NCI-H2196 (cell line): ENCODE data around the gene CP.
A peak's percentile ranks its signal among the peaks of the same experiment; 100 is the strongest.
"Not testable (repeated sequence)": the region's sequence is repeated elsewhere in the genome, so short reads cannot be mapped to it uniquely, and the experiment has no call there.

Experiments
- DNase-seq: peaks from one replicate; lab custom pipeline; 2025; ENCODE audit not compliant: unreplicated experiment; lab: John Stamatoyannopoulos, UW

The CP gene

DNA sequence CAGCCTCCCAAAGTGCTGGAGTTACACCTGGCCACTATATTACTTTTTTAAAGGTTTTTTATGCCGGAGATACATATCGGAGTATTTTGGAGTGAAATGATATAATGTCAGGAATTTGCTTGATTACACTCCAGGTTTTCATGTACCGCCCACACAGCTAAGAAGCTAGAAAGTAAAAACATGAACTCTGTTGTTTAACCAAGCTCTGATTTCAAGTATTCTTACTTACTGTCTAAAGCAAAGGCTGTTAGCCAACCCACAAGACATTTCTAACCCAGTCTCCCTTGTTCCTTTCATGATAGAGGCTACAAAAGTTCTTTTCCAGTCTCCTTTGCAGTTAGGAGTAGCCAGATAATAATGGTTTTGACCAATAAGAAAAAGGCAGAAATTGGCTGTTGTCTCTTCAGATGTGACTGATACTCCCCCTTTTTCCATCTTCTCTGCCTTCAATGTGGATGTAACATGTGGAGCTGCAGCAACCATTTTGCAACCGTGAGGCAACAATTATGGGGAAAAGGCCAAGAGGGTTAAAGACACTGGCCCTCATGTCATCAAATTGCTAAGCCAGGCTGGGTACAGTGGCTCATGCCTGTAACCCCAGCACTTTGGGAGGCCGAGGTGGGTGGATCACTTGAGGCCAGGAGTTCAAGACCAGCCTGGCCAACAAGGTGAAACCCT is 6.1 kb upstream of the CP start:
- DNase-seq, result no peak

DNA sequence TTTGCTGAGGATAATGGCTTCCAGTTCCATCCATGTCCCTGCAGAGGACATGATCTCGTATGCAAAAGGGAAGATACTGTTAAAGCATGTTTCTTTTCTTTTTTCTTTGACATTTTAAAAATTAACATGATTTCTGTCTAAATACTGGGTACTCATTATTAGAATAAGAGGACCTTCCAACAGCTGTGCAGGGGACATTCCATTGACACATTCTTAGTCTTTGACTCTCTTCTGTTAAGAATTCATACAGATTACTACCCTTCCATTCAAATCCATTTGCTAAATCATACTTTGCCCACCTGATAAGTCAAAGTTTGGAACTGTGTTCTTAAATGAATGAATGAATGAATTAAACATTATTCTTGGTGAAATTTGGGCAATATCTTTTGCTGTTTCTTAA is 5.1 kb upstream of the CP start:
- DNase-seq, result no peak

DNA sequence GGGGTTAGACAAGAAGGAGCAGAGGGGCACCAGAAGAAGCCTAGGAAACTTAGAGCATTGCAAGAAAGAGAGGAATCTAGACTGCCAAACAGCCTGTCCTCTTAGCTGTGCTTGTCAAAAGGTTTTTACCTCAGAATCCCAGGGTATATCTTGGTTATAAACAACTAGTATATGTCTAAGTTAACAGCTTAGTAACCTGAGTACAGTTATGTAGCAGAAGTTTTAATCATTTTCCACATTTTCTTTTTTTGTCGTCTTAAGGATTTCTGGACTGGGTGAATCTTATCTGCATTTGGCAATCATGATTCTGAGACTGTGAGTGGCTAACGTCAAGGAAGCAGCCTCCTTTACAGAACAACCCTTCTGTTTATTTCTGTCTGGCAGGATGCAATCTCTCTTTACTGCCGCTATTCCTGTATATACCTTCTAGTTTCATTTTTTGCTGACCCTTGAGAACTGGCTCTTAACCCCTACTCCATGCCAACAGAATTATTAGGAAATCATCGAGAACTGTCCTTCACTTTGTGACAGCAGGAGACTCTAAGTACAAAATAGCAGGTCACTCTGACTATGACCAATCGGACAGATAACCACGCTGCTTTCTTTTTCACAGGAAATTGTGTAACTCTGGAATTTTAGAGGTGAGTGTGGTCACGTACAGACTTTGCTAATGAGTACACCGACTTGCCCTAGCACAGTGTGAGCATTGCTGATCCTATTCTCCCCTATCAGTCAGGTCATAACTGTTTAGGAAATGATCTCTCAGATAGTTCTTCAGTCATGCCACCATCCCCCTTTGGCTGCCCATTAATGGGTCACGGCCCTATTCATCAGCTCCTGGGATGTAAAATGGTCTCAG is 3.3 kb upstream of the CP start:
- DNase-seq, result peak; percentile 70

DNA sequence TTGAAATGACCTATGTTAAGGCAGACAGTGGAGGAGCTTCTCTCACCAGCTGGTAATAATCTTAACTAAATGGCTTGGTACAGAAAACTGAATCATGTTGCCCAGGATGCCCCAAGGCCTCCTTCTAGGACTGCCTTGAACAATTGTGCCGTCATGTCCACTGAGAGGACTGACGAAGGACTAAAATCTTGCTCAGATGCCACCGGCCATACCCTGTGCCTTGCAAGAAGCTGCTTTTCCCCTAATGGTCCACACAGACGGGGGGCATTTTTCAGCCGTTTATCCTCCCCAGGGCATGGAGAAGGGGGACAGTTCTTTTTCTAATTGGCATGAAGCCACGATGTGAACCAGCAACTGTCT is 1.8 kb upstream of the CP start:
- no peak for DNase-seq

DNA sequence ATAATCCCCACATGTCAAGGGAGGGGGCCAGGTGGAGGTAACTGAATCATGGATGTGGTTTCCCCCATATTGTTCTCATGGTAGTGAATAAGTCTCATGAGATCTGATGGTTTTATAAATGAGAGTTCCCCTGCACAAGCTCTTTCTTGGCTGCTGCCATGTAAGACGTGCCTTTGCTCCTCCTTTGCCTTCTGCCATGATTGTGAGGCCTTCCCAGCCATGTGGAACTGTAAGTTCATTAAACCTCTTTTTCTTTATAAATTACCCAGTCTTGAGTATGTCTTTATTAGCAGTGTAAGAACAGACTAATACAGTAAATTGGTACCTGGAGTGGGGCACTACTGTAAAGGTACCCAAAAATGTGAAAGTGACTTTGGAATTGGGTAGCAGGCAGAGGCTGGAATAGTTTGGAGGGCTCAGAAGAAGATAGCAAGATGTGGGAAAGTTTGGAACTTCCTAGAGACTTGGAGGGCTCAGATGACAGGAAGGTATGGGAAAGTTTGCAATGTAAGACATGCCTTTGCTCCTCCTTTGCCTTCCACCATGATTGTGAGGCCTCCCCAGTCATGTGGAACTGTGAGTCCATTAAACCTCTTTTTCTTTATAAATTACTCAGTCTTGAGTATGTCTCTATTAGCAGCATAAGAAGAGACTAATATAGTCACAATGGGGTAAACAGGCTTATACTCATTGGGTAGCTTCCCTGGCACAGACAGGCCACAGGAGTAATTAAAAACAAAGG is 2.1 kb downstream of the CP start:
- DNase-seq, result not testable (repeated sequence)

DNA sequence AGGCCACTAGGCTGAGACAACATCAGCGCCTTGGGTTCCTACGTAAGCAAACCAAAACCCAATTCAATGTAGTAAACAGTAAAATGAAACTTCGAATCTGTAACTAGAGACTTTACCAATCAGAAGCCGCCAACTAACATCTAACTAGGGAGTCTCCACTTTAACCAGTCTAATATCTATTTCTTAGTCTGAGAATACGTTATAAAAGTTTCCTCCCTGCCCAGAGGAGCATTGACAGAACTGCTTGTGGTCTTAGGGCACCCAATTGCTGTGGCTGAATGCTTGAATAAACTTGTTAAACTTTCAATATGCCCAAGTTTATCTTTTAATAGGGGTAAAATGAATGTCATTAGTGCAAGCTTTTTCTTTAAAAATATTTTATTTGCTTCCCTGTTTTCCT is 4.3 kb downstream of the CP start:
- no peak for DNase-seq

DNA sequence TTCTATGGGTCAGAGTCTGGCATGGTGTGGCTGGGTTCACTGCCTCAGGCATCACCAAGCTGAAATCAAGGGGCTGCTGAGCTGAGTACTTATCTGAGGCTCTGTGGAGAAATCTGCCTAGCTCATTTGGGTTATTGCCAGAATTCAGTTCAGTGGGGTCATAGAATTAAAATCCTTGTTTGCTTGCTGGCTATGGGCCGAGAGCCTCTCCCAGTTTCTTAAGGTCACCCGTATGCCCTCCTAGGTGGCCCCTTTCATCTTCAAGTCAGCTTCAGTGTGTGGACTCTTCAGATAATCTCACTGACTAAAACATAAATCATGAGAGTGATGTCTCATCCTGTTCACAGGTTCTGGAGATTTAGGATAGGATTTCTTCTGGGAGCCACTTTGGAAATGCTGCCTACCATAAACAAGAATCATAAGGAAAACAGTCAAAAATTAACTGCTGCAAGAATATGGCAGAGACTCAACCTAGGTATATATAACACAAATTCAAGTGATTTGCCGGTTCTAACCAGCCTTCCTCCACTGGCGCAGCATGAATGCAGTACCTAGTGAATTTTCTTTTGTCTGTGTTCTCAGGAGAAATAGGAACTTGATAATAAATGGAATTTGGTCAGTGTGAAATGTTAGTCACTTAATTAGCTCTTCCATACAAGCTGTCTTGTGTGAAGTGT is 5.3 kb downstream of the CP start:
- peak; percentile 33 for DNase-seq

DNA sequence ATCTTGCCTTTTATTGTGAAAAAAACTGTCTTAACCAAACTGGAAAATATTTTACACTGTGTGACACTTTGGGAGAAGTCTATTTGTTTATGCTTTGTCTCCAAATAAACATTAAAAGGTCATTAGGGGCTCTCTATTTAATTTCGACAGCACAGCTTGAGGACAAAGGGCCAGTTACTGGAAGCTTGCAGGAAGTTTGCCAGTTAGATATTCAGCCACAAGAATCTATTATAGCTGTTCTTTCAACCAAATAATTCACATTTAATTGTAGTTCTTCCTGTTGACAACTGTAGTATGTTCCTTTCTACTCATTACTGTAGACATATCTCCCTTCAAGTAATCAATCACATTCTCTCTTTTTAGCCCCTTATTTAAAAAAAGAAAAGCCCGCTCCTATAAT is 6.1 kb downstream of the CP start:
- DNase-seq, result peak; percentile 48

DNA sequence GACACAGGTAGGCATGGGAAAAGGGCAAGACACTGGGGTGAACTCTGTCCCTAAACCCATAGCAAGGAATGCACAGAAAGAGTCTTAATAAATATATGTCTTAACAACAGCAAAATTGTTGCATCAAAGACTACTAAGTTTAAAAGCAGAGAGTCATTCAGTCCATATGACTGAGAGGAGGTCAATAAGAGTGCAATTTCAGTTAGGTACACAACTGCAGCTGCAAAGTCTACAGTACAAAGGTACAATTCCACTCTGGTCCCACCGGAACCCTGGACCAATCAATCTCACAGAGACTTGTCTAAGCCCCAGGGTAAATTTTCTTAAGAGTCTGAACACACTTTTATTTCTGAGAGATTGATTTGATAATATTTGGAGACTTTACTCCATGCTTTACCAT is 6.9 kb downstream of the CP start:
- DNase-seq, result no peak

DNA sequence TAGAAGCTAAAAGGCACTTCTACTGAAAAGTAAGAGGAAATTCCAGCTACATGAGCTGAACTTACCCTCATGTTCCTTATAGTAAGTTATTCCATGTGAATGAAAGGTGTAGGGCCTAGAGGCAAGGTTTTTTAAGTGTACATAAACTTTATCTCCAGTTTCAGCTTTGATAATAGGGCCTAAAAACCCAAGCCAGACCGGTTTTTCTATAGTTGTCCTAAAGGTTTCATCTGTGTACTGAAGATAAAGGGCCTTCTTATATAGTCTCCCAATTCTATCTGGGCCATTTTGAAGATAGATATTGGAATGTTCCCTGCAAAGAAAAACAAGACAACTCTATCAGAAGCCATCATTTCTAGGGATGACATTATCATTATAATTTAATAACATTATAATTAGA is 9.2 kb downstream of the CP start:
- no peak for DNase-seq

DNA sequence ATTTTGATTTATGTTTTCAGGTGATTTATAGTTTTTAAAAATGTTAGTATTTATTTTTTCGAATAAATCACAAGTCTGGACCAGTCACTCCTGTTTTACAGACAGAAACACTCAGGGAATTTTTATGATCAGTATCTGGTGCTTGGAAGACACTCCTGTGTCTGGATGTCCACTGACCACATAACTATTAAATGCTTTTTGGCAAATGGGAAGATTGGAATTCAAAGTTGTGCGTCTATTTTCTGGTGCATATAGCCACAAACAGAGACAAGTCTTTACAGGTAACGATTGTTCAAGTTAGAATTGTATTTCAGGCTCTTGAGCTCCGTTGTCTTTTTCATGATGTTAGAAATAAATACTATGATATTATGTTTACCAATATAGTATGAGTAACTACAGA is 12.2 kb downstream of the CP start:
- DNase-seq, result no peak

DNA sequence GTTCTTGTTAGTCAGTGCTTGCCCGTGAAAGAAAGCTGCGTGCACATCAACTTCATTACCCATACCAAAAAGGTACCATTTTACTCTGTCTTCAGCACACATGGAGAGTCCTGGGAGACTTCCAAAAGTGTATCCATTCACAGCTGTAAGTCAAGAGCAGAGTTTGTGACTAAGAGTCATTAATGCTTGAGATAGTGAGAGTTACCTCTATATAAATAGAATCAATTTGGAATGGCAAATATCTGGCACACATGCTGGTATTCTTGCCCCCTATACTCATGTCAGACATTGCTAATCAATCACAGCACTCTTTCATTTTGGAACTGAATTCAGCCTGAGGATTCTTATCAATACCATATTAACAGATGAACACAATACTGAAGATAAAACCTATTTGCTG is 14.2 kb downstream of the CP start:
- DNase-seq, result no peak

DNA sequence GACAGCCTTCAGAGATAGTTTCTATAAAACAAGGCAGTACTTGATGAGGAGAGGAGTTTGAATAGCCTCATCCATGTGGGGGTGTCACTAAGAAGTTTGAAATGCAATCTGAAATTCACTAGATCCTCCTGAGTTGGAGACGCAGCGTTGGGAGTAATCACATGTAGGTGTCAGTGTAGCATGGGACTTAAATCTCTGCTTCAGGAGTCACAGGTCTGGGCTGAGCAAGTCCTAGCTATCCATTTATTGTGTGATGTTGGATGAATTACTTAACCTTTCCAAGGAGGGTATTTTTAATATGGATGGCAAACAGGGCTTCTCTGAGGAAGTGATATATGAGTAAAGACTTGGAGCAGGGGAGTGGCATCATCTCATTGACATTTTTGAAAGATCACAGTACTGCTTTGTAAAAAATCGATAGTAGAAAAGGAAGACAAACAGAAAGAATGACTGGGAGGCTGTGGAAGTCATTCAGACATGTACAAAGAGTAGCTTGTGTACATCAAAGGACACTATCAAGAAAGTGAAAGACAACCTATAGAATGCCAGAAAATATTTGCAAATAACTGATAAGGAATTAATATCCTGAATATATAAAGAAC is 17.1 kb downstream of the CP start:
- no peak for DNase-seq

DNA sequence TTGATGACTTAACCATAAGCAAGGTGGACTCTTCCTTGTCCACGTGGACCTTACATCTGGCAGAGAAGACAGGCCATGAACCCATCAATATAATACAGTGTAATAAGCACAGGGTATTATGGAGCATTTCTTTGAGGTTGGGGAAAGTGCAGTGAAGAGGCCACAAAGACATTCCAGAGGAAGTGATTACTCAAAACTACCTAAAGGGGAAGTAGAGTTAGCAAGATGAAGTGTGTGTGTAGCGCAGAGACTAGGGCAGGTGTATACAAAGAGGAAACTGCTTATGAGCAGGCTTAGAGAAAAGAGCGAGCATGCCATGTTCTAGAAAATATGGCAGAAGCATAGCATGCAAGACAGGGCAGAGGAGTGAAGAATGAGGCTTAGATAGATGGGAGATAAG is 17.9 kb downstream of the CP start:
- no peak for DNase-seq

DNA sequence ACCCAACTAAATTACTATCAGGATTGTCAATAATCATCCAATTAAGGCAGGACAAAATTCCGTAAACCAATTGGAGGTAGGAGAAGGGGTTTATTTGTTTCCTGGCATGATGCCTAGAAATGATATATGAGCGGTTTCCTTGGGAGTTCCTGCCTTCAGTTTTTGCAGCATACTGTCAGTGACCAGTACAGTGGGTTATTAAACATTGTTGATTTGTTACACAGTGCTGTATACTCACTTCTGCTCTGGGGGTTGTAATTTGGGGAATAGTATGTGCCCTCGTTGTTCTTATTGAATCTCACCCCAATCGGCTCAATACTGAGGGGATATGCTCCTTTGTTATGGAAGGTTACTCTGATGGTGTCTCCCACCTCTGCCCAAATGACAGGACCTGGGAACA is 22.2 kb downstream of the CP start:
- peak; percentile 65 for DNase-seq

DNA sequence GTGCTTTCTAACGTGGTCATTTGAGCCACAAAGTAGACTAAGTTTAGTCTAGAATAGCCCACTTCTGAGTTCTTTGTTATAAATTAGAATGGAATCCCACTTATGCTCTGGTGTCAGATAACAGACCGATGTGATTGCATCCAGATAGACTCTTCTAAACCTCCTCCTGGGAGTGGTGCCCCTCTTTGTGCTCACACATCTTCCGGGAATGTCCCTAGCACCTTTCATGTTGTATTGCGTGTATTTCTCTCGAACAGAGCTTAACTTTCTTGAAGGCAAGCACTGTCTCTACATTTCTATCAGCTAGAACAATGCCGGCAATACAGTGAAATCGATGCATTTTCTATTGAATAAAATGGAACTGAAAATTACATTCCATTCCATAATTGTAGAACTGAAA is 23.0 kb downstream of the CP start:
- DNase-seq, result no peak

DNA sequence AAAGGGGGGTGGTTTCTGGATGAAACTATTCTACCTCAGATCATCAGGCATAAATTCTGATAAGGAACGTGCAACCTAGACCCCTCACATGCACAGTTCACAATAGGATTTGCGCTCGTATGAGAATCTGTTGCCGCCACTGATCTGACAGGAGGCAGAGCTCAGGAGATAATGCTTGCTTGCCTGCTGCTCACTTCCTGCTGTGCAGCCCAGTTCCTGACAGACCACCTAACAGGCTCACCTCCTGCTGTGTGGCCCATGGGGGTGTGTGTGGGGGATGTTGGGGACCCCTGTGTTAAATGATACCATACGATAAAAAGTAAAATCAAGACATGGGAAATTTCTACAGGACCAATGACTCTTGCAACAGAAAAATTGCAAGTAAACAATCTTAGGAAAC is 24.0 kb downstream of the CP start:
- no peak for DNase-seq

DNA sequence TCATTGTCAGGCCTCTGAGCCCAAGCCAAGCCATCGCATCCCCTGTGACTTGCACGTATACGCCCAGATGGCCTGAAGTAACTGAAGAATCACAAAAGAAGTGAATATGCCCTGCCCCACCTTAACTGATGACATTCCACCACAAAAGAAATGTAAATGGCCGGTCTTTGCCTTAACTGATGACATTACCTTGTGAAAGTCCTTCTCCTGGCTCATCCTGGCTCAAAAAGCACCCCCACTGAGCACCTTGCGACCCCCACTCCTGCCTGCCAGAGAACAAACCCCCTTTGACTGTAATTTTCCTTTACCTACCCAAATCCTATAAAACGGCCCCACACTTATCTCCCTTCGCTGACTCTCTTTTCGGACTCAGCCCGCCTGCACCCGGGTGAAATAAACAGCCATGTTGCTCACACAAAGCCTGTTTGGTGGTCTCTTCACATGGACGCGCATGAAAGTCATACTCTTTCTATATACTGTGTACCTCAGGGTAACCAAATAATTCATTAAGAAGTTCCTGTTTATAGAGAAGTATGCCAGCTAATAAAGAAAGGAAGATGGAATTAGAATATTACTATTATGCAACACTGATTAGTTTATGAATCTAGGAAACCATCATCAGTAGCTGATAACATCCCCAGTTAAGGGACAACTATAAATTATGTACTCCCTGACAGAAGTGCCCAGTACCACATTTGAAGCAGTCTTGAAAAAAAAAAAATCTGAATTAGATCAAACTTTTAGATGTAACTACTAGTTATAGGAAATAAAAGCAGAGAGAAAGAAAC is 24.6 kb downstream of the CP start:
- not testable (repeated sequence) for DNase-seq

DNA sequence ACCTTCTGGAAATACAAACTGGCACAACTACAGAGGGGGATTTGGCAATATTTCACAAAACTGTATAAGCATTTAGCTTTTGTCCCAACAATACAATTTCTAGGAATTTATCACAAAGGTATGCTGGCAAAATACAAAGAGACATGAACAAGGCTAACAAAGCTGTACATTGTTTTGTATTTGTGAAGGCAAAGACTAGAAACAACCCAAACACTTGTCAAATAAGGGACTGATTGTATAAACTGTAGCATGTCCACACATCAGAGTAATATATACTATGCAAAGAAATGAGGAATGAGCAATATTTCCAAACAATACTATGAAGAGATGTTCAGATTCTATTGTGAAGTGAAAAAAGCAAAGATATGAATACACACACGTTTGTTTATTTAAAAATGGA is 26.4 kb downstream of the CP start:
- DNase-seq, result no peak

DNA sequence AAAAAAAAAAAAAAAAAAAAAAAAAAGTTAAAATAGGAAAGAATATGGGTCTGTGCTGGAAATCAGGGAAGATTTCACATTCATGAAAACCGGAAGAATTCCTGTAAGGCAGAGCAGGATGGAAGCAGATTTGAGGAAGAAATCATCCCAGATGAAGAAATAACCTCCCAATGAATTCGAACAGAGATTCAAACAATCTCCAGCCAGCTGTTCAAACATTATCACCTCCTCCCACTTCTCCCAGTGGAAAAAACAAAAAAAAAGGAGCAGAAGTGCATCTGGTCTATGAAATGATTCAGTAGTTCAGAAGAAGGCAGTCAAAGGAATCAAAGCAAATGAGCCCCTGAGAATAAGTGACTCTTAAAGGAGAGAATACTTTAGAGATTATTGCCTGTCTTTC is 33.1 kb downstream of the CP start:
- no peak for DNase-seq
